WTC11 (cell line): ENCODE measurements around the gene MAP1S.
"Not testable (repeated sequence)": the region's sequence is repeated elsewhere in the genome, so short reads cannot be mapped to it uniquely, and the experiment has no call there.

Experiments used
- CTCF ChIP-seq: fragments of 200-600 bp; IDR thresholded peaks from 2 replicates; pipeline ENCODE4 v1.8.0; 2022; ENCODE audit warnings: antibody characterized with exemption
- ETV6 ChIP-seq: sonication (generic); formaldehyde crosslinking; IDR thresholded peaks from 2 replicates; pipeline ENCODE4 v1.8.1; 2022; ENCODE audit warnings: mild to moderate bottlenecking, missing genetic modification reagents
- MAX ChIP-seq: sonication (generic); formaldehyde crosslinking; IDR thresholded peaks from 2 replicates; pipeline ENCODE4 v1.8.0; 2022; ENCODE audit warnings: mild to moderate bottlenecking, missing genetic modification reagents
- NFE2L1 ChIP-seq: sonication (generic); formaldehyde crosslinking; IDR thresholded peaks from 2 replicates; pipeline ENCODE4 v1.8.1; 2023; ENCODE audit warnings: missing genetic modification reagents
- NR2C2 ChIP-seq: sonication (generic); formaldehyde crosslinking; IDR thresholded peaks from 2 replicates; pipeline ENCODE4 v1.8.0; 2022; ENCODE audit warnings: mild to moderate bottlenecking, missing genetic modification reagents
- RELA ChIP-seq: sonication (generic); formaldehyde crosslinking; IDR thresholded peaks from 2 replicates; pipeline ENCODE4 v1.8.1; 2022; ENCODE audit warnings: missing genetic modification reagents, mild to moderate bottlenecking, borderline replicate concordance
- SP1 ChIP-seq: sonication (generic); formaldehyde crosslinking; conservative IDR thresholded peaks from 2 replicates; pipeline ENCODE4 v1.8.1; 2022; ENCODE audit warnings: missing genetic modification reagents
- ZNF232 ChIP-seq: sonication (generic); formaldehyde crosslinking; IDR thresholded peaks from 2 replicates; pipeline ENCODE4 v1.8.0; 2022; ENCODE audit warnings: mild to moderate bottlenecking, missing genetic modification reagents
- ZNF263 ChIP-seq: sonication (generic); formaldehyde crosslinking; IDR thresholded peaks from 2 replicates; pipeline ENCODE4 v1.8.1; 2022; ENCODE audit warnings: low read depth, mild to moderate bottlenecking, moderate library complexity, missing genetic modification reagents

- not testable (repeated sequence) for TF ChIP-seq ETV6 (CRISPR knock-in tag); NR2C2 (CRISPR knock-in tag); ZNF232 (CRISPR knock-in tag); ZNF263; MAX (CRISPR knock-in tag); SP1 (CRISPR knock-in tag); RELA (CRISPR knock-in tag); CTCF; NFE2L1 (CRISPR knock-in tag)
Measured at GRCh38 chr19:17783721-17784120, 64.4 kb downstream of the MAP1S start.
